Gastroesophageal sphincter (tissue), 4 donors: Measurements from ENCODE around the gene PUS10. TPM values are rescaled to one million over a fixed set of nuclear protein-coding genes. Genes with fewer than 3 reads are reported as not detected.
A peak's percentile ranks its signal among the peaks of the same experiment; 100 is the strongest.

ENCODE experiments used
- ATAC-seq: fragments of 150-250 bp; one replicate; pipeline ENCODE4 v1.9.1; 2016; ENCODE audit warnings: mild to moderate bottlenecking, moderate library complexity
- H3K27ac ChIP-seq, 4 donors: fragments of 200-600 bp; sonication (generic) in 3 of 4; 1 replicate in 3 of 4; 2 replicates in 1 of 4; pipeline ENCODE4 v1.5.1; 2016 to 2019
- H3K27me3 ChIP-seq: fragments of 200-600 bp; sonication (generic); one replicate; pipeline ENCODE4 v1.5.1; 2019
- H3K36me3 ChIP-seq, 2 donors: fragments of 200-600 bp; sonication (generic); one replicate each; pipeline ENCODE4 v1.5.1; 2019; ENCODE audit warnings: control low read depth in 1 of 2
- H3K4me1 ChIP-seq, 3 donors: fragments of 200-600 bp; sonication (generic); 1 replicate in 2 of 3; 2 replicates in 1 of 3; pipeline ENCODE4 v1.5.1; 2016 to 2019; ENCODE audit warnings: control low read depth in 2 of 3
- H3K4me3 ChIP-seq, 2 donors: fragments of 200-600 bp; sonication (generic); one replicate each; pipeline ENCODE4 v1.5.1; 2019; ENCODE audit warnings: mild to moderate bottlenecking in 1 of 2, moderate library complexity in 1 of 2
- H3K9me3 ChIP-seq, 3 donors: fragments of 200-600 bp; sonication (generic); one replicate each; pipeline ENCODE4 v1.5.1; 2017 to 2019; ENCODE audit warnings: control low read depth in 2 of 3
- CTCF ChIP-seq, 4 experiments: fragments of 200-600 bp in 2 of 4; fragments of 450-650 bp in 2 of 4; sonication (generic) in 1 of 4; IDR thresholded peaks; one replicate each; pipeline ENCODE4 v1.5.1; 2017 to 2019; ENCODE audit warnings: antibody characterized with exemption in 4 of 4, mild to moderate bottlenecking in 2 of 4, moderate library complexity in 2 of 4
- EP300 ChIP-seq: sonication (generic); formaldehyde crosslinking; IDR thresholded peaks from one replicate; pipeline ENCODE4 v1.6.1; 2017; ENCODE audit warnings: antibody characterized with exemption, mild to moderate bottlenecking
- POLR2A ChIP-seq, 2 donors: fragments of 450-650 bp; IDR thresholded peaks; one replicate each; pipeline ENCODE4 v1.6.1; 2017; ENCODE audit warnings: antibody characterized with exemption in 2 of 2, mild to moderate bottlenecking in 2 of 2, moderate library complexity in 1 of 2
- POLR2AphosphoS5 ChIP-seq: sonication (generic); formaldehyde crosslinking; IDR thresholded peaks from one replicate; pipeline ENCODE4 v1.6.1; 2017; ENCODE audit warnings: antibody characterized with exemption
- WGBS, 2 donors: methylation state at CpG; one replicate each; pipeline ENCODE4 v1.1.5; 2018; ENCODE audit warnings: low coverage in 1 of 2; 5-methylcytosine and 5-hydroxymethylcytosine counted together
- total RNA-seq, 4 donors: library from RNA; depleted of rRNA; stranded (reverse); fragments of >200 nt; gene quantifications; one replicate each; pipeline ENCODE4 v1.1.0, GENCODE V29; 2016

Gene PUS10
- total RNA-seq, 4 donors from 2014 or later: 2.1 to 6.7 (median 4.4) TPM

DNA sequence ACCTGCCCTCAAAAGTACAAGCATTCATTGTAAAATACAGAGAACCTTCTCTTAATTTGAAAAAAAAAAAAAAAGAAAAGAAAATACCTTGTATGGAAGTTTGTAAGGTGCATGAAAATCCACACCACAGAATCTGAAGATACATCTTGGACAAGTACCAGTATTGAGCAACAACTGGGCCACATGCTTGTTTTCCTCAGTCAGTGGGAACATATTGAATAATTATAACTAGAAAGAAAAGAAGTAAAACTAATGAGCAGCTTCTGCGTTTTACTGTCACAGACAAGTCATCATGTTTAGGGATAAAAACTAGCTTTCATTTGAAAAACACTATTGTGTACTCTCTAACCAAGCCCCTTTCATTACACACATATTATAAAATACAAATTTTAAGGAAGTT lies 6.4 kb downstream of the PUS10 start:
- Histone ChIP-seq H3K27ac (no peak overlapping the region), H3K9me3 (no peaks in the 10 kb centered on the region), H3K27me3 (no peaks in the 10 kb centered on the region), H3K4me1 (peaks cover 0 to 14% (median 0%) of the 10 kb centered on the region in 3 donors), H3K36me3 (peaks cover 0 to 14% of the 10 kb centered on the region in 2 donors), H3K4me3 (no peak overlapping the region)
- no peak for TF ChIP-seq POLR2A (IDR thresholded peaks at IDR 0.05)
- no peak for TF ChIP-seq CTCF (IDR thresholded peaks at IDR 0.05)
- TF ChIP-seq EP300: no peak
- no peak for TF ChIP-seq POLR2AphosphoS5
- ATAC-seq: no peak
- WGBS, 2 donors: 65 to 88% methylated on average over 1 of the region's 1 CpG

- ATAC-seq: no peak
- H3K4me3 ChIP-seq: no peak overlapping the region
- TF ChIP-seq POLR2A (IDR thresholded peaks at IDR 0.05) (no peak), CTCF (IDR thresholded peaks at IDR 0.05) (no peak), POLR2AphosphoS5 (no peak), EP300 (no peak)
Measured at GRCh38 chr2:61009355-61009754, 8.7 kb downstream of the PUS10 start.

DNA sequence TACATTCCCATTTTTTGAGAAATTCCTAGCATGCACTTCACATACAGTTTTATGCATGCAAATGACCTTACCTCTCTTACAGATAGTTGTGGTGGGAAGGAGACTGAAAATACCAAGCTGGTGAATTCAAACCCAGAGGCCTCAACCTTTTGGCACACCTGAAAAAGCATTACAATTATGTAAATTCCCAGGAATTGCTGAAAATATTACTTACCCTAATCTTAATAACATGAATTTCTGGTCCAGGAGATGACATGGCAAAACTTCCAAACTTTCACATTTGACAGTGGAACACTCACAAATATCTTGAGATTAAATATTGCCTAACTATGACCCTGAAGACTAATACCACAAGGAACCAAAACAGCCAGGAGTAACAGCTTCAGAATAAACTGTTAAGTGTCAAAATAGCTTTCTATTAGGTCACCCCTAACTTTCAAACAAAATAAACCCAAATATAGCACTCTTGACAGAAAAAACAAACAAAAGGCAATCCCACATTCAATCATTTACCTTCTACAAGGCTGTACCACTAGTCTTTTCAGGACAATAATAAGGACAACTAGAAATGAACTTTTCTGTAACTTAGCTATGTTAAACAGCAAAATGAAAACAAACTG lies 11.5 kb downstream of the PUS10 start:
- Histone ChIP-seq H3K27ac (no peak overlapping the region), H3K4me3 (no peak overlapping the region), H3K9me3 (no peaks in the 10 kb centered on the region), H3K27me3 (no peaks in the 10 kb centered on the region), H3K4me1 (no peaks in the 10 kb centered on the region), H3K36me3 (peaks cover 0 to 14% of the 10 kb centered on the region in 2 donors)
- no peak for TF ChIP-seq EP300
- no peak for TF ChIP-seq CTCF (IDR thresholded peaks at IDR 0.05)
- TF ChIP-seq POLR2AphosphoS5: no peak
- TF ChIP-seq POLR2A (IDR thresholded peaks at IDR 0.05): no peak
- no peak for ATAC-seq

More at GRCh38 chr2:61009355-61009754, 8.7 kb downstream of the PUS10 start:
- H3K9me3 ChIP-seq: no peaks in the 10 kb centered on the region
- H3K27ac ChIP-seq: no peak overlapping the region
- no peaks in the 10 kb centered on the region for H3K4me1 ChIP-seq
- no peaks in the 10 kb centered on the region for H3K27me3 ChIP-seq
- H3K36me3 ChIP-seq: peaks cover 0 to 14% of the 10 kb centered on the region in 2 donors

DNA sequence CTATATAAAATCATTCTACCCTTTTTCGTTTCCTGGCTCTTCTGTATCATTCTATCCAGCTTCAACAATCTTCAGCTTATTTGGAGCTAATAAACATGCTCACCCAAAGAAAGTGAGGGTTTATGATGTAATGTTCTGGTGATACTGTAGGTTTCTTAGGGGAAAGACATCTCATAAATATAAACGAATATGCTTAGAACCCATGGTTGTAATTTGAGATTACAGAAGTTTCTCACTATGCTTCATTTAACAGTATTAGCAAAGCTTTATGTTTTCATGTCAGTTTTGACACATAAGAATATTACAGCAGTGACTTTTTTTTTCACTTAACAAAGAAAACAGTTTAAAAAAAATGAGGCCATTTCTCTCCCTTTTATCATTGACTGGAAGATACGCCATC lies 12.3 kb downstream of the PUS10 start:
- no peak for TF ChIP-seq EP300
- no peak for TF ChIP-seq CTCF (IDR thresholded peaks at IDR 0.05)
- TF ChIP-seq POLR2A (IDR thresholded peaks at IDR 0.05): no peak
- TF ChIP-seq POLR2AphosphoS5: no peak
- 86 to 89% methylated on average over 3 of the region's 3 CpGs for WGBS, 2 donors
- no peak for ATAC-seq
- no peaks in the 10 kb centered on the region for H3K27me3 ChIP-seq
- H3K9me3 ChIP-seq: no peaks in the 10 kb centered on the region
- H3K36me3 ChIP-seq: peaks cover 0 to 14% of the 10 kb centered on the region in 2 donors
- H3K4me1 ChIP-seq: no peaks in the 10 kb centered on the region
- H3K27ac ChIP-seq: no peak overlapping the region
- no peak overlapping the region for H3K4me3 ChIP-seq

DNA sequence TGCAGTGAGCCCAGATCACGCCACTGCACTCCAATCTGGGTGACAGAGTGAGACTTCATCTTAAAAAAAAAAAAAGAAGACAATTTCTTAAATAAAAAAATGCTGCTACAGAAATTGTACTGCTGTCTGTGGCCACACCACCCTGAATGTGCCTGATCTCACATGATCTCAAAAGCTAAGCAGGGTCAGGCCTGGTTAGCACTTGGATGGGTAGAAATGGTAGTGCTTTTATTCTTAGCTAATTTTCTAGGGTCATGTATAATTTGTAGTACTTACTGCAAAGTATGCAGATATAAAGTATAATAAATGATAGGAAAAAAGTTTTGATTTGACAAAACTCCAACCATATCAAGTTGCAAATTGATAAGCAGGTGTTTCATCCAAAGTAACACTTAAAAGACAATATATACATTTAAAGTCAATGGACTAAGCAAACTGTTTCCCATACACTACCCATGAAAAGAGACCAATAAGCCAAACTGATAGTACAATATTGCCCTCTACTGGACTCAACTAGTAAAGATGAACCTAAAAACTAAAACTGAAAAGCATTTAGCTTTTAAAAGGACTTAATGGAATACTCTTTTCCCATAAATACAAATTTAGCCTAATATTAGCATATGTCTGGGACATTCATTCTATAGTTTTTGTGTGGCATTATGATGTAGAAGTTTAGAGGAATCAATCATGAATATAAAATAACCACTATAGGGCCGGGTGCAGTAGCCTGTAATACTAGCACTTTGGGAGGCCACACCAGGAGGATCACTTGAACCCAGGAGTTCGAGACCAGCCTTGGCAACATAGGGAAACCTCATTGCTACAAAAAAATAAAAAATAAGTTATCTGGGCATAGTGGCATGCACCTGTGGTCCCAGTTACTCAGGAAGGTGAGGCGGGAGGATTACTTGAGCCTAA lies 19.2 kb downstream of the PUS10 start:
- peak; percentile 45 to 56 (median 50) for TF ChIP-seq CTCF (IDR thresholded peaks at IDR 0.05)
- no peak for TF ChIP-seq POLR2AphosphoS5
- WGBS, 2 donors: 60 to 80% methylated on average over 3 to 4 of the region's 4 CpGs
- ATAC-seq: no peak

More for the DNA sequence above, 19.2 kb downstream of the PUS10 start:
- H3K9me3 ChIP-seq: no peaks in the 10 kb centered on the region
- no peak overlapping the region for H3K27ac ChIP-seq
- H3K36me3 ChIP-seq: no peaks in the 10 kb centered on the region
- H3K4me1 ChIP-seq: no peaks in the 10 kb centered on the region
- H3K4me3 ChIP-seq: no peak overlapping the region
- no peaks in the 10 kb centered on the region for H3K27me3 ChIP-seq
